Left renal pelvis (tissue), 4 donors: ENCODE results near the gene GRK1. TPM values are rescaled to one million over a fixed set of nuclear protein-coding genes. Genes with fewer than 3 reads are reported as not detected.

Experiments used
- DNase-seq, 4 donors: peaks; one replicate each; pipeline ENCODE4 v3.0.0-alpha.2; 2013; ENCODE audit warnings: low read depth in 4 of 4, low spot score in 3 of 4
- polyA plus RNA-seq, 4 donors: library from polyadenylated mRNA; unstranded; fragments of 120-200 nt; gene quantifications; one replicate each; pipeline ENCODE4 v1.2.1, GENCODE V29; 2013; ENCODE audit not compliant: insufficient read length in 4 of 4

GRK1 gene
- polyA plus RNA-seq, 4 donors = 0.07 to 0.26 (median 0.14) TPM

DNA sequence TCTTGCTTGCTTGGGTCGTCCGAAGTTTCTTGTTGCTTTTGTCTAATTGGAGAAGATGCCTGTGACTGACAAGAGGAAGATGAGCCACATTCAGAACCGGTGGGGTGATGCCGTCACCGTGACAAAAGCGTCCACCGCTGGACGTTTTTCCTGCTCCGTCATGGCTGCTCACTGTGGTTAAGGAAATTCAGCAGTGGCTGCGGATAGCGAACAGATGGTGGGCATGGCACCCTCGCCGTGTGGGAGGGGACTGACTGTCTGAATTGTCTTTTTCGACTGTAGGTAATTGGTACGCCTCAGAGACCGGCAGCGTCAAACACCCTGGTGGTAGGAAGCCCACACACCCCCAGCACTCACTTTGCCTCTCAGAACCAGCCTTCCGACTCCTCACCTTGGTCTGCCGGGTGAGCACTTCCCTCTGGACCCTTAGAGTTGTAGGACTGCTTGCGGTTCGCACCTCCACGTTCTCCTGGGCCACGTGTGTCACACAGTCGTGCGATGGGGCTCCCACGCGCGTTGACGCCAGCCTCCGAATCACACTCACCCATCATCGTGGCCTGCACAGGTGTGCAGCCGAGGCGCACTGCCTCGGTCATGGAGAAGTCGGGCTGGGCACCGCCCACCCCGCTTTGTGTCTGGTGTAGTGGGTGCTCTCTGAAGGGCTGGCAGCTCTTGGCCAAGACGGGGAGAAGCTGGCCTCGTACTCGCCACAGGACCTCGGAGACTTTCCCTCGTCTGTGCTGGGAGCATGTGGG is 35.5 kb upstream of the GRK1 start:
- DNase-seq = no peak

GRCh38 chr13:113632706-113633484 is 34.1 kb upstream of the GRK1 start:
- no peak for DNase-seq

- DNase-seq = no peak
Measured at GRCh38 chr13:113633485-113633873, 33.5 kb upstream of the GRK1 start.

GRCh38 chr13:113634279-113635047 is 32.6 kb upstream of the GRK1 start:
- DNase-seq = no peak

- no peak for DNase-seq
Measured at GRCh38 chr13:113635048-113635420, 32.0 kb upstream of the GRK1 start.

GRCh38 chr13:113635709-113636108 is 31.3 kb upstream of the GRK1 start:
- DNase-seq = no peak

- DNase-seq = no peak
Measured at GRCh38 chr13:113636266-113636963, 30.6 kb upstream of the GRK1 start.

- DNase-seq = no peak
Measured at GRCh38 chr13:113637262-113638160, 29.5 kb upstream of the GRK1 start.

DNA sequence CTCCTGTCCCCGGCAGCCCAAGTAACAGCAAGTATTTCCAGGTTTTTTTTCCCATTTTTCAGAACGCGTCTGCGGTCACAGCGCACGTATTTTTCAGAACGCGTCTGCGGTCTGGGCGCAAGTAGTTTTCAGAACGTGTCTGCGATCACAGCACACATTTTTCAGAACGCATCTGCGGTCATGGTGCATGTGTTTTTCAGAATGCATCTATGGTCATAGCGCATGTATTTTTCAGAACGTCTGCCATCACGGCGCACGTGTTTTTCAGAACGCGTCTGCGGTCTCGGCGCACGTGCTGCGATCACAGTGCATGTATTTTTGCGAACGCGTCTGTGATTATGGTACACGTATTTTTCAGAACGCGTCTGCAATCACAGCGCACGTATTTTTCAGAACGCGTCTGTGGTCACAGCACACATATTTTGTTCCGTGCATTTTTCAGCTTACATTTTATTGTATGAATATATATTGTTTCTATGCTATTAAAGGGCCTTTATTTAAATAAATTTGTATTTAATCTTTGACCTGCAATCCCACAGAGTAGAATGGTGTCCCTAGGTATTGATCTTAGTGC is 28.8 kb upstream of the GRK1 start:
- no peak for DNase-seq

- no peak for DNase-seq
Measured at GRCh38 chr13:113638806-113639205, 28.2 kb upstream of the GRK1 start.

GRCh38 chr13:113639616-113640262 is 27.3 kb upstream of the GRK1 start:
- DNase-seq = no peak

GRCh38 chr13:113641426-113641825 is 25.6 kb upstream of the GRK1 start:
- no peak for DNase-seq

- no peak for DNase-seq
Measured at GRCh38 chr13:113642563-113642962, 24.5 kb upstream of the GRK1 start.

- DNase-seq = no peak
Measured at GRCh38 chr13:113643593-113643992, 23.4 kb upstream of the GRK1 start.

- no peak for DNase-seq
Measured at GRCh38 chr13:113644800-113645199, 22.2 kb upstream of the GRK1 start.

DNA sequence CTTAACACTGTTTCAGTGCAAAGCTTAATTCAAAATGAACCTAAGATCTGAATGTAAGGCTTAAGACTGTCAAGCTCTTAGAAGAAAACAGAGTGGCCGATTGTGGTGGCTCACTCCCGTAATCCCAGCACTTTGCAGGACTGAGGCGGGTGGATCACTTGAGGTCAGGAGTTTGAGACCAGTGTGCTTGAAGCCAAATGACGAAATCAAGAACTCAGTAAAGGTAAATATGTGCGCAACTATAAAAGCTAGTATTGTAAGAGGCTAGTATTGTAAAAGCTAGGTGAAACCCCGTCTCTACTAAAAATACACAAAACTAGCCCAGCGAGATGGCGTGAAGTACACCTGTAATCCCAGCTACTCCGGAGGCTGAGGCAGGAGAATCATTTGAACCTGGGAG is 21.7 kb upstream of the GRK1 start:
- no peak for DNase-seq

DNA sequence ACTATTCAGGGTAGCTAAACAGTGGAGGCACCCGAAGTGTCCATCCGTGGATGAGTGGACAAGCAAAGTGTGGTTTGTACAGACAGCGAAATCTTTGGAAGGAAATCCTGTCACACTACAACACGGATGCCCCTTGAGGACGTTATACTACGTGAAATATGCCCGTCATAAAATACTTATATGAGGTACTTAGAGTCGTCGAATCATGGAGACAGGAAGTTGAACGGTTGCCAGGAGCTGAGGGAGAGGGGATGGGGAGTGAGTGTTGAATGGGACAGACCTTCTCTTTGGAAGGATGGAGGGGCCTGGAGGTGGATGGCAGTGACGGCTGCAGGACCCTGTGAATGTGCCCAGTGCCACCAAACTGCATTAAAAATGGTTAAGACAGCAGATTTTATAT is 20.6 kb upstream of the GRK1 start:
- no peak for DNase-seq

GRCh38 chr13:113646921-113647340 is 20.1 kb upstream of the GRK1 start:
- DNase-seq = no peak
